Measurements from ENCODE around the gene CRTC1. TPM values are rescaled to one million over a fixed set of nuclear protein-coding genes. Genes with fewer than 3 reads are reported as not detected.

The CRTC1 gene
- total and polyA plus RNA-seq, 9 of the 15 experiments (the other 6 are each of a cell fraction or from before 2014, with no cell fraction given) = 0.25 to 3.8 (median 1.2) TPM; not detected in 2

DNA sequence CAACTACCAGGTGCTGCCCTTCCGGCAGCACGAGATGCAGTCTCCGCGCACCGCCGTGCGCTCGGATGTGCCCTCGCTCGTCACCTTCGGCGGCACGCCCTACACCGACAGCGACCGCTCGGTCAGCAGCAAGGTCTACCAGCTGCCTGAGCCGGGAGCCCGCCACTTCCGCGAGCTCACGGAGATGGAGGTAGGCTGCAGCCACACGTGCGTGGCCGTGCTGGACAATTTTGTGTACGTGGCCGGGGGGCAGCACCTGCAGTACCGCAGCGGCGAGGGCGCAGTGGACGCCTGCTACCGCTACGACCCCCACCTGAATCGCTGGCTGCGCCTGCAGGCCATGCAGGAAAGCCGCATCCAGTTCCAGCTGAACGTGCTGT is 15.2 kb upstream of the CRTC1 start:
- in situ Hi-C loops (cut with MboI) = no loop called here
- BruUV-seq (replicated peaks) = no TSS peak
- POLR2A ChIA-PET = no interaction called here

More for the DNA sequence above, 15.2 kb upstream of the CRTC1 start:
- Histone ChIP-seq H2AFZ (ENCODE audit: low read depth, low read length) (no peak overlapping the region), H3K9me3 (replicated peaks; ENCODE audit: control insufficient read depth, insufficient read depth, low read depth, low read length) (no peaks in the 10 kb centered on the region), H4K20me1 (replicated peaks; ENCODE audit: control insufficient read depth, insufficient read depth, low read length) (no peaks in the 10 kb centered on the region; the same call in 1 of the 2 replicates), H3K79me2 (ENCODE audit: control insufficient read depth, insufficient read depth, low read length) (no peaks in the 10 kb centered on the region), H3K4me3 (no peak overlapping the region), H3K9me1 (ENCODE audit: control insufficient read depth, insufficient read depth, low read length) (no peaks in the 10 kb centered on the region), H3K4me2 (ENCODE audit: insufficient read depth, low read length) (no peak overlapping the region), H3K4me1 (replicated peaks in 1 of 2; ENCODE audit: control insufficient read depth in 2 of 2, insufficient read depth in 2 of 2, low read length in 2 of 2) (peaks cover 0 to 20% of the 10 kb centered on the region in 2 experiments; a peak in 2 of 5 replicates), H3K9ac (ENCODE audit: insufficient read depth in 1 of 2, low read depth in 2 of 2, low read length in 2 of 2) (no peak overlapping the region), H3K36me3 (ENCODE audit: control insufficient read depth, insufficient read depth, low read length) (peaks cover 20% of the 10 kb centered on the region; the same call in 1 of the 3 replicates), H3K27me3 (ENCODE audit: control insufficient read depth in 2 of 2, insufficient read depth in 2 of 2, low read length in 2 of 2) (no peaks in the 10 kb centered on the region), H3K27ac (ENCODE audit: extremely low read depth, low read depth, low read length) (no peak overlapping the region)
- intact Hi-C loops (cut with micrococcal nuclease) = no loop called here
- ATAC-seq (no peak), FAIRE-seq (no peak), DNase-seq (ENCODE audit: extremely low read depth in 1 of 4, low spot score in 3 of 4) (no peak)
- no peak for TF ChIP-seq ZNF384 (IDR thresholded peaks at IDR 0.05; ENCODE audit: low read depth, low read length)
- TF ChIP-seq PRDM10 (IDR thresholded peaks at IDR 0.05; ENCODE audit: partially characterized antibody) = no peak
- peak; percentile 91 for TF ChIP-seq ZBTB33 (CRISPR knock-in tag; IDR thresholded peaks at IDR 0.05)
- 95% methylated on average over 25 of the region's 38 CpGs for WGBS (ENCODE audit: insufficient coverage, low coverage, missing lambda C conversion rate)
- CTCF ChIA-PET (ENCODE audit: low intra/inter-chr PET ratio) = no interaction called here

Measured in K562 (cell line).